H9 (cell line): ENCODE results near the gene SDK2. TPM values are rescaled to one million over a fixed set of nuclear protein-coding genes. Genes with fewer than 3 reads are reported as not detected.

Experiments
- DNase-seq: peaks from one replicate; pipeline ENCODE4 v3.0.0-alpha.2; 2017
- H2AFZ ChIP-seq: one replicate; pipeline ENCODE4 v1.6.1; 2013; ENCODE audit warnings: mild to moderate bottlenecking, low read length, control low read depth, moderate library complexity
- H2AK5ac ChIP-seq: 2 replicates; pipeline ENCODE4 v1.6.1; 2013; ENCODE audit warnings: low read length, control low read depth, mixed read lengths; ENCODE audit not compliant: insufficient read length
- H2BK120ac ChIP-seq: one replicate; pipeline ENCODE4 v1.6.1; 2013; ENCODE audit warnings: low read depth, mild to moderate bottlenecking, low read length, control low read depth, inconsistent platforms; ENCODE audit not compliant: poor library complexity, severe bottlenecking
- H2BK12ac ChIP-seq: 2 replicates; pipeline ENCODE4 v1.6.1; 2013; ENCODE audit warnings: low read length, control low read depth, mixed read lengths, low read depth; ENCODE audit not compliant: insufficient read length
- H2BK15ac ChIP-seq: 2 replicates; pipeline ENCODE4 v1.6.1; 2013; ENCODE audit warnings: low read depth, low read length, control low read depth
- H2BK20ac ChIP-seq: one replicate; pipeline ENCODE4 v1.6.1; 2013; ENCODE audit warnings: low read depth, mild to moderate bottlenecking, low read length, control low read depth, inconsistent platforms; ENCODE audit not compliant: poor library complexity, severe bottlenecking
- H2BK5ac ChIP-seq: 2 replicates; pipeline ENCODE4 v1.6.1; 2013; ENCODE audit warnings: low read length, control low read depth, mixed read lengths; ENCODE audit not compliant: insufficient read length
- H3K14ac ChIP-seq: 2 replicates; pipeline ENCODE4 v1.6.1; 2013; ENCODE audit warnings: low read length, control low read depth; ENCODE audit not compliant: insufficient read depth
- H3K18ac ChIP-seq: 2 replicates; pipeline ENCODE4 v1.6.1; 2013; ENCODE audit warnings: low read depth, mild to moderate bottlenecking, mixed read lengths, low read length, control low read depth; ENCODE audit not compliant: insufficient read length
- H3K23ac ChIP-seq: 2 replicates; pipeline ENCODE4 v1.6.1; 2013; ENCODE audit warnings: low read length, control low read depth, mixed read lengths, low read depth; ENCODE audit not compliant: insufficient read length
- H3K23me2 ChIP-seq: 2 replicates; pipeline ENCODE4 v1.6.1; 2013; ENCODE audit warnings: low read depth, mild to moderate bottlenecking, mixed read lengths, low read length, control low read depth; ENCODE audit not compliant: insufficient read length, poor library complexity, severe bottlenecking
- H3K27ac ChIP-seq: 2 replicates; pipeline ENCODE4 v1.5.1; 2013; ENCODE audit warnings: low read length, control low read depth, mixed read lengths, low read depth; ENCODE audit not compliant: insufficient read length
- H3K27me3 ChIP-seq: 2 replicates; pipeline ENCODE4 v1.6.1; 2013; ENCODE audit warnings: low read length, control low read depth, inconsistent platforms; ENCODE audit not compliant: insufficient read depth
- H3K4ac ChIP-seq: 2 replicates; pipeline ENCODE4 v1.6.1; 2013; ENCODE audit warnings: low read depth, mild to moderate bottlenecking, control low read depth, inconsistent platforms, low read length, moderate library complexity
- H3K4me1 ChIP-seq: 2 replicates; pipeline ENCODE4 v1.6.1; 2013; ENCODE audit warnings: low read length, control low read depth, inconsistent platforms; ENCODE audit not compliant: insufficient read depth
- H3K4me2 ChIP-seq: 2 replicates; pipeline ENCODE4 v1.6.1; 2013; ENCODE audit warnings: low read length, control low read depth, mixed read lengths; ENCODE audit not compliant: insufficient read length, insufficient read depth
- H3K56ac ChIP-seq: 2 replicates; pipeline ENCODE4 v1.6.1; 2013; ENCODE audit warnings: low read depth, mild to moderate bottlenecking, mixed read lengths, low read length, control low read depth; ENCODE audit not compliant: insufficient read length
- H3K79me1 ChIP-seq: 2 replicates; pipeline ENCODE4 v1.6.1; 2013; ENCODE audit warnings: low read depth, mild to moderate bottlenecking, moderate library complexity, low read length, control low read depth, inconsistent platforms; ENCODE audit not compliant: insufficient read depth, poor library complexity, severe bottlenecking
- H3K79me2 ChIP-seq: 2 replicates; pipeline ENCODE4 v1.6.1; 2013; ENCODE audit warnings: low read length, control low read depth, inconsistent platforms; ENCODE audit not compliant: insufficient read depth
- H3K9ac ChIP-seq: 2 replicates; pipeline ENCODE4 v1.6.1; 2013; ENCODE audit warnings: low read length, control low read depth, mixed read lengths; ENCODE audit not compliant: insufficient read length; ENCODE audit errors: extremely low read depth
- H3K9me3 ChIP-seq: one replicate; pipeline ENCODE4 v1.6.1; 2013; ENCODE audit warnings: low read depth, low read length, inconsistent platforms; ENCODE audit not compliant: control insufficient read depth
- H3T11ph ChIP-seq: one replicate; pipeline ENCODE4 v1.6.1; 2013; ENCODE audit warnings: mild to moderate bottlenecking, low read length, control low read depth, inconsistent platforms
- H4K20me1 ChIP-seq: one replicate; pipeline ENCODE4 v1.6.1; 2013; ENCODE audit not compliant: control insufficient read depth, insufficient read length, insufficient read depth
- H4K5ac ChIP-seq: 2 replicates; pipeline ENCODE4 v1.6.1; 2013; ENCODE audit warnings: low read depth, mild to moderate bottlenecking, mixed read lengths, low read length, control low read depth; ENCODE audit not compliant: insufficient read length
- H4K8ac ChIP-seq: replicated peaks from 2 replicates; pipeline ENCODE4 v1.6.1; 2013; ENCODE audit warnings: low read length, control low read depth, mixed read lengths, low read depth; ENCODE audit not compliant: insufficient read length
- H4K91ac ChIP-seq: 2 replicates; pipeline ENCODE4 v1.6.1; 2013; ENCODE audit warnings: low read depth, mild to moderate bottlenecking, moderate library complexity, mixed read lengths, low read length, control low read depth; ENCODE audit not compliant: insufficient read length
- H3K27ac Mint-ChIP-seq, 3 experiments: 2 replicates in 2 of 3; 3 replicates in 1 of 3; pipeline ENCODE4 v1.8.0; 2020 to 2021; ENCODE audit warnings: mixed read lengths in 3 of 3, mild to moderate bottlenecking in 1 of 3, moderate library complexity in 1 of 3
- H3K27me3 Mint-ChIP-seq: 2 replicates; pipeline ENCODE4 v1.8.0; 2021; ENCODE audit warnings: low read depth, mild to moderate bottlenecking, moderate library complexity, mixed read lengths
- H3K36me3 Mint-ChIP-seq, 3 experiments: 2 replicates in 2 of 3; 3 replicates in 1 of 3; pipeline ENCODE4 v1.8.0; 2020 to 2021; ENCODE audit warnings: low read depth in 3 of 3, mixed read lengths in 3 of 3; ENCODE audit not compliant: insufficient read depth in 1 of 3
- H3K4me1 Mint-ChIP-seq, 2 experiments: 2 replicates each; pipeline ENCODE4 v1.8.0; 2020; ENCODE audit warnings: mixed read lengths in 2 of 2
- H3K4me3 Mint-ChIP-seq, 2 experiments: 2 replicates in 1 of 2; 3 replicates in 1 of 2; pipeline ENCODE4 v1.8.0; 2020 to 2021; ENCODE audit warnings: mild to moderate bottlenecking in 2 of 2, mixed read lengths in 2 of 2, moderate library complexity in 1 of 2
- H3K9me3 Mint-ChIP-seq, 2 experiments: 2 replicates in 1 of 2; 3 replicates in 1 of 2; pipeline ENCODE4 v1.8.0; 2020; ENCODE audit warnings: mild to moderate bottlenecking in 2 of 2, mixed read lengths in 2 of 2, moderate library complexity in 1 of 2
- WGBS: extraction: QIAGEN DNeasy Blood & Tissue Kit; methylation state at CpG from one replicate; pipeline ENCODE4 v1.1.7; 2013; ENCODE audit warnings: missing lambda C conversion rate, low lambda C conversion rate, mixed read lengths; ENCODE audit not compliant: insufficient read length; ENCODE audit errors: extremely low coverage; 5-methylcytosine and 5-hydroxymethylcytosine counted together
- total RNA-seq: library from RNA; stranded (reverse); gene quantifications from 2 replicates; pipeline ENCODE4 v1.2.1, GENCODE V29; 2021
- TF ChIP-seq, protein P1 (sequence below): fragments of 200-600 bp; sonication (generic); conservative IDR thresholded peaks from 3 replicates; pipeline ENCODE4 v1.8.0; 2021; ENCODE audit warnings: antibody characterized with exemption, mild to moderate bottlenecking

The SDK2 gene
- total RNA-seq, 1 experiment from 2014 or later, result 9.1 TPM

- Histone ChIP-seq H3K9ac (no peak overlapping the region), H3K4ac (no peak overlapping the region), H3T11ph (no peak overlapping the region), H3K23ac (no peak overlapping the region), H3K9me3 (no peaks in the 10 kb centered on the region), H3K79me2 (no peaks in the 10 kb centered on the region), H3K4me2 (no peak overlapping the region), H2BK5ac (no peak overlapping the region), H3K56ac (no peak overlapping the region), H3K27ac (no peak overlapping the region), H4K5ac (no peak overlapping the region), H4K20me1 (no peaks in the 10 kb centered on the region), H2BK12ac (no peak overlapping the region), H2BK15ac (no peak overlapping the region), H3K14ac (no peak overlapping the region), H3K4me1 (0 out of 2 replicates have a peak, but pooled peaks cover 3% of the 10 kb centered on the region), H2BK120ac (no peak overlapping the region), H3K27me3 (no peaks in the 10 kb centered on the region), H3K79me1 (no peaks in the 10 kb centered on the region), H4K91ac (no peak overlapping the region), H2BK20ac (no peak overlapping the region), H2AK5ac (no peak overlapping the region), H4K8ac (no peak overlapping the region), H3K18ac (no peak overlapping the region), H2AFZ (no peak overlapping the region), H3K23me2 (no peaks in the 10 kb centered on the region)
- Mint-ChIP-seq H3K27me3 (no peaks in the 10 kb centered on the region), H3K9me3 (no peaks in the 10 kb centered on the region; a peak in 1 of 5 replicates), H3K4me1 (peaks cover 44 to 64% of the 10 kb centered on the region in 2 experiments), H3K36me3 (no peaks in the 10 kb centered on the region), H3K4me3 (no peak overlapping the region), H3K27ac (no peak overlapping the region; a peak in 1 of 7 replicates)
- TF ChIP-seq, protein P1, sequence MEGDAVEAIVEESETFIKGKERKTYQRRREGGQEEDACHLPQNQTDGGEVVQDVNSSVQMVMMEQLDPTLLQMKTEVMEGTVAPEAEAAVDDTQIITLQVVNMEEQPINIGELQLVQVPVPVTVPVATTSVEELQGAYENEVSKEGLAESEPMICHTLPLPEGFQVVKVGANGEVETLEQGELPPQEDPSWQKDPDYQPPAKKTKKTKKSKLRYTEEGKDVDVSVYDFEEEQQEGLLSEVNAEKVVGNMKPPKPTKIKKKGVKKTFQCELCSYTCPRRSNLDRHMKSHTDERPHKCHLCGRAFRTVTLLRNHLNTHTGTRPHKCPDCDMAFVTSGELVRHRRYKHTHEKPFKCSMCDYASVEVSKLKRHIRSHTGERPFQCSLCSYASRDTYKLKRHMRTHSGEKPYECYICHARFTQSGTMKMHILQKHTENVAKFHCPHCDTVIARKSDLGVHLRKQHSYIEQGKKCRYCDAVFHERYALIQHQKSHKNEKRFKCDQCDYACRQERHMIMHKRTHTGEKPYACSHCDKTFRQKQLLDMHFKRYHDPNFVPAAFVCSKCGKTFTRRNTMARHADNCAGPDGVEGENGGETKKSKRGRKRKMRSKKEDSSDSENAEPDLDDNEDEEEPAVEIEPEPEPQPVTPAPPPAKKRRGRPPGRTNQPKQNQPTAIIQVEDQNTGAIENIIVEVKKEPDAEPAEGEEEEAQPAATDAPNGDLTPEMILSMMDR, result peak; percentile 50
- peak; percentile 86 for DNase-seq
- WGBS, result no CpG with 5 or more reads among the region's 6 CpGs
Measured at GRCh38 chr17:73560661-73561060, 83.6 kb downstream of the SDK2 start.
